ENCODE results near the gene KCNH3. TPM values are rescaled to one million over a fixed set of nuclear protein-coding genes. Genes with fewer than 3 reads are reported as not detected.

The KCNH3 gene
- total and polyA plus RNA-seq, 9 donors: 0.13 to 5.9 (median 0.72) TPM; not detected in 2

- H3K27ac ChIP-seq: no peak overlapping the region
- H3K27me3 ChIP-seq: no peaks in the 10 kb centered on the region
- H3K9me3 ChIP-seq: no peaks in the 10 kb centered on the region
- TF ChIP-seq CTCF (IDR thresholded peaks at IDR 0.05) (no peak), POLR2A (IDR thresholded peaks at IDR 0.05) (no peak), EP300 (IDR thresholded peaks at IDR 0.05) (no peak)
- no peak for DNase-seq
- WGBS, 3 donors: 78 to 83% (median 80%) methylated on average over 7 of the region's 7 CpGs
- peaks cover 11% of the 10 kb centered on the region for H3K4me1 ChIP-seq (ENCODE audit: insufficient read depth)
- no peak overlapping the region for H3K4me3 ChIP-seq
- intact Hi-C loops (cut with DNase I): no loop called here
- H3K36me3 ChIP-seq: no peaks in the 10 kb centered on the region
Observed at GRCh38 chr12:49584591-49584990, 45.8 kb downstream of the KCNH3 start.

GRCh38 chr12:49585477-49586459, 46.9 kb downstream of the KCNH3 start:
- DNase-seq: no peak
- Histone ChIP-seq H3K9me3 (no peaks in the 10 kb centered on the region), H3K27ac (no peak overlapping the region), H3K36me3 (no peaks in the 10 kb centered on the region), H3K4me3 (no peak overlapping the region), H3K27me3 (no peaks in the 10 kb centered on the region), H3K4me1 (ENCODE audit: insufficient read depth) (peaks cover 8% of the 10 kb centered on the region)
- intact Hi-C loops (cut with DNase I): no loop called here
- WGBS, 3 donors: 85 to 89% (median 87%) methylated on average over 16 of the region's 16 CpGs
- TF ChIP-seq POLR2A (IDR thresholded peaks at IDR 0.05): no peak
- TF ChIP-seq EP300 (IDR thresholded peaks at IDR 0.05): no peak
- no peak for TF ChIP-seq CTCF (IDR thresholded peaks at IDR 0.05)

- 89 to 91% (median 90%) methylated on average over 11 of the region's 11 CpGs for WGBS, 3 donors
- Histone ChIP-seq H3K27ac (no peak overlapping the region), H3K4me1 (ENCODE audit: insufficient read depth) (peaks cover 6% of the 10 kb centered on the region), H3K27me3 (no peaks in the 10 kb centered on the region), H3K9me3 (no peaks in the 10 kb centered on the region), H3K4me3 (no peak overlapping the region), H3K36me3 (no peaks in the 10 kb centered on the region)
- no peak for DNase-seq
- TF ChIP-seq POLR2A (IDR thresholded peaks at IDR 0.05): no peak
- no peak for TF ChIP-seq EP300 (IDR thresholded peaks at IDR 0.05)
- no peak for TF ChIP-seq CTCF (IDR thresholded peaks at IDR 0.05)
- intact Hi-C loops (cut with DNase I): no loop called here
Observed at GRCh38 chr12:49587174-49587908, 48.5 kb downstream of the KCNH3 start.

GRCh38 chr12:49588281-49588680, 49.5 kb downstream of the KCNH3 start:
- no peak for DNase-seq
- Histone ChIP-seq H3K4me3 (no peak overlapping the region), H3K4me1 (ENCODE audit: insufficient read depth) (peaks cover 6% of the 10 kb centered on the region), H3K36me3 (no peaks in the 10 kb centered on the region), H3K27ac (no peak overlapping the region), H3K9me3 (no peaks in the 10 kb centered on the region), H3K27me3 (no peaks in the 10 kb centered on the region)
- intact Hi-C loops (cut with DNase I): no loop called here
- WGBS, 3 donors: 88 to 90% (median 89%) methylated on average over 7 of the region's 7 CpGs
- TF ChIP-seq CTCF (IDR thresholded peaks at IDR 0.05): no peak
- TF ChIP-seq EP300 (IDR thresholded peaks at IDR 0.05): no peak
- TF ChIP-seq POLR2A (IDR thresholded peaks at IDR 0.05): no peak
